NB4 (cell line): ENCODE measurements around the gene CDH13.

Source experiments
- CTCF ChIP-seq: IDR thresholded peaks from one replicate; pipeline ENCODE4 v1.5.1; 2012; ENCODE audit warnings: low read depth, low read length
- POLR2A ChIP-seq: IDR thresholded peaks from 2 replicates; pipeline ENCODE4 v1.6.1; 2011; ENCODE audit warnings: mild to moderate bottlenecking; ENCODE audit not compliant: insufficient read length; ENCODE audit errors: extremely low read depth

GRCh38 chr16:83354015-83354414, 727.2 kb downstream of the CDH13 start:
- no peak for TF ChIP-seq CTCF
- no peak for TF ChIP-seq POLR2A
